Measurements from ENCODE around the gene HENMT1.
"Not testable (repeated sequence)": the region's sequence is repeated elsewhere in the genome, so short reads cannot be mapped to it uniquely, and the experiment has no call there.

Gene HENMT1

DNA sequence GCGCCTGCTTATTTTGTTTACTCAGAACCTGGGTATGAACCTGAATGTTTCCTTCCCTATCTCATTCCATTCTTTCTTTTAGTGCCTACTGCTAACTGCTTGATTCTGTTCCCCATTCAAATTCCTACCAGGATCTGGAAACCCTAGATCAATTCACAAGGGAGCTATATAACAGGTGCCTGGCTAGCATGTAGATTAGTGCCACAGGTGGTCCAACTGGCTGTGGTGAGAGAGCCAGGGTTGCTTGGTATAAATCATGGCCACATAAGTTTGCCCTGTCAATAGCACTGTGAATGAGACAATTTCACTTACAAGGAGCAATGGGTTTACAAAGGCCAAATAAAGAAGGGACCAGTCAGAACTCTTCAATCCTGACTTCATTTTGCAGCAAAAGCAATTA lies 24.6 kb upstream of the HENMT1 start:
- POLR2A ChIA-PET: no interaction called here
- no peaks in the 10 kb centered on the region for H3K4me1 ChIP-seq (ENCODE audit: control insufficient read depth, insufficient read depth, low read length)
- H3K27ac ChIP-seq (ENCODE audit: extremely low read depth, low read depth, low read length): no peak overlapping the region
- H3K9me3 ChIP-seq (ENCODE audit: control insufficient read depth, insufficient read depth, low read depth, low read length): no peaks in the 10 kb centered on the region
- CTCF ChIA-PET: no interaction called here
- H3K36me3 ChIP-seq (ENCODE audit: control insufficient read depth in 2 of 2, insufficient read depth in 1 of 2, low read length in 2 of 2): no peaks in the 10 kb centered on the region
- no peak overlapping the region for H3K4me3 ChIP-seq (ENCODE audit: low read depth, low read length)
- no peak for TF ChIP-seq ZNF433 (tag by site-specific recombination; IDR thresholded peaks at IDR 0.05; ENCODE audit: low read depth)
- TF ChIP-seq, protein P1, sequence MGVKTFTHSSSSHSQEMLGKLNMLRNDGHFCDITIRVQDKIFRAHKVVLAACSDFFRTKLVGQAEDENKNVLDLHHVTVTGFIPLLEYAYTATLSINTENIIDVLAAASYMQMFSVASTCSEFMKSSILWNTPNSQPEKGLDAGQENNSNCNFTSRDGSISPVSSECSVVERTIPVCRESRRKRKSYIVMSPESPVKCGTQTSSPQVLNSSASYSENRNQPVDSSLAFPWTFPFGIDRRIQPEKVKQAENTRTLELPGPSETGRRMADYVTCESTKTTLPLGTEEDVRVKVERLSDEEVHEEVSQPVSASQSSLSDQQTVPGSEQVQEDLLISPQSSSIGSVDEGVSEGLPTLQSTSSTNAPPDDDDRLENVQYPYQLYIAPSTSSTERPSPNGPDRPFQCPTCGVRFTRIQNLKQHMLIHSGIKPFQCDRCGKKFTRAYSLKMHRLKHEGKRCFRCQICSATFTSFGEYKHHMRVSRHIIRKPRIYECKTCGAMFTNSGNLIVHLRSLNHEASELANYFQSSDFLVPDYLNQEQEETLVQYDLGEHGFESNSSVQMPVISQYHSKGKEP (tag by site-specific recombination; IDR thresholded peaks at IDR 0.05): no peak
- TF ChIP-seq, protein P2, sequence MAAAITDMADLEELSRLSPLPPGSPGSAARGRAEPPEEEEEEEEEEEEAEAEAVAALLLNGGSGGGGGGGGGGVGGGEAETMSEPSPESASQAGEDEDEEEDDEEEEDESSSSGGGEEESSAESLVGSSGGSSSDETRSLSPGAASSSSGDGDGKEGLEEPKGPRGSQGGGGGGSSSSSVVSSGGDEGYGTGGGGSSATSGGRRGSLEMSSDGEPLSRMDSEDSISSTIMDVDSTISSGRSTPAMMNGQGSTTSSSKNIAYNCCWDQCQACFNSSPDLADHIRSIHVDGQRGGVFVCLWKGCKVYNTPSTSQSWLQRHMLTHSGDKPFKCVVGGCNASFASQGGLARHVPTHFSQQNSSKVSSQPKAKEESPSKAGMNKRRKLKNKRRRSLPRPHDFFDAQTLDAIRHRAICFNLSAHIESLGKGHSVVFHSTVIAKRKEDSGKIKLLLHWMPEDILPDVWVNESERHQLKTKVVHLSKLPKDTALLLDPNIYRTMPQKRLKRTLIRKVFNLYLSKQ (tag by site-specific recombination; IDR thresholded peaks at IDR 0.05; ENCODE audit: borderline replicate concordance): no peak
- TF ChIP-seq ZIC2 (tag by site-specific recombination; IDR thresholded peaks at IDR 0.05): peak; percentile 28; the same call in 1 of the 2 replicates
- TF ChIP-seq ZNF544 (tag by site-specific recombination; IDR thresholded peaks at IDR 0.05): no peak
- no peak for TF ChIP-seq ZNF274 (IDR thresholded peaks at IDR 0.05; ENCODE audit: low read length)
- no peak for TF ChIP-seq ZNF274 (tag by site-specific recombination; IDR thresholded peaks at IDR 0.05; ENCODE audit: borderline replicate concordance)
- TF ChIP-seq ZNF248 (tag by site-specific recombination; IDR thresholded peaks at IDR 0.05): no peak
- peak; percentile 96 for TF ChIP-seq SCRT1 (tag by site-specific recombination; IDR thresholded peaks at IDR 0.05; ENCODE audit: borderline replicate concordance)
- peak; percentile 97 for TF ChIP-seq SCRT2 (tag by site-specific recombination; IDR thresholded peaks at IDR 0.05)
- TF ChIP-seq PRDM1 (tag by site-specific recombination; IDR thresholded peaks at IDR 0.05): no peak

DNA sequence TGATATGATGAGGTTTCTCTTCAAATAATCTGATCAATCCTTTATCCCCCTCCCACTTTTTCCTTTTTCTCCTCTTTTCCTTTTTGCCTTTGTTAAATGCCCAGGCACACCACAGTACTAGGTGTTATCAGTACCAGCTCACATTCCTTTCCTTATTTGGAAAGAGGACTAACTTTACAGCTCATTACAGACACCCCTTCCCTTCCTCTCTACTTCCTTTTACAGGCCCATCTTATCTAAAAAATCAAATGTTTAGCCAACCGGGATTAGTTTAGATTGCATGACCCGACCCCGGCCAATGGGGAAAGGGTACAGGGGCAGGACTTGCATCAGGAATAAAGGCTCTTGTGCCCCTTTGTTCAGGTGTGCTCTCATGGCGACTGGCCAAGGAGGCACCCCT lies 20.8 kb upstream of the HENMT1 start:
- H3K4me3 ChIP-seq (ENCODE audit: low read depth, low read length); H3K4me1 ChIP-seq (ENCODE audit: control insufficient read depth, insufficient read depth, low read length); H3K9me3 ChIP-seq (ENCODE audit: control insufficient read depth, insufficient read depth, low read depth, low read length); H3K36me3 ChIP-seq (ENCODE audit: control insufficient read depth in 2 of 2, insufficient read depth in 1 of 2, low read length in 2 of 2); H3K27ac ChIP-seq (ENCODE audit: extremely low read depth, low read depth, low read length): not testable (repeated sequence)
- ChIA-PET CTCF (interaction anchor here (0.6 kb wide), 1 partner anchor 53 kb away, joined by 3 read pairs; no protein-coding TSS in a partner anchor), POLR2A (interaction anchor here (2.8 kb wide), 1 partner anchor 10 kb away, joined by 18 read pairs; the partner anchor contains the start of gene PRPF38B)

DNA sequence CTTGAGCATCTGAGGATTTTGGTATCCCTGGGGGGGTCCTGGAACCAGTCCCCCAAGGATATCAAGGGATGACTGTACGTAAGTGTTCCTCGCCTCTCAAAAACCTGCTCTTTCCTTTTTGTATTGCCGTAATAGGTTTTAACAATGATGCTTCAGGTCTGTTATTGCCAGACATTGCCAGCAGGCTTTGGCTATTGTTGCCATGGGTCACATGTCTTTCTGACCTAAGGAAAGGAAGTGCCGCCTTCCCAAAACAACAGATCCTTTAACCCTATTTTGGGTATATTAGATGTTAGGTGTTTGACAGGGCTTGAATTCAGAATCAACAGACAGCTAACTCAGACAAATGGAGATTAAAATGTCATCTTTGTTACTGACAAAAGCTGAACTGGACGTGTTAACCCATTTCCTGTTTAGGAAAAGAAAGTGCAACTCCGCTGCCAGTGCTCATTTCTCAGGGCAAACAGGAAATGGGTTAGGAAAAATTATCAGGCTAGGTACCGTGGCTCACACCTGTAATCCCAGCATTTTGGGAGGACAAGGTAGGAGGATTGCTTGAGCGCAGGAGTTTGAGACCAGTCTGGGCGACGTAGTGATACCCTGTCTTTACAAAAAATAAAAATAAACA lies 18.8 kb upstream of the HENMT1 start:
- Histone ChIP-seq H3K9me3 (ENCODE audit: control insufficient read depth, insufficient read depth, low read depth, low read length) (no peaks in the 10 kb centered on the region), H3K27ac (ENCODE audit: extremely low read depth, low read depth, low read length) (no peak overlapping the region), H3K4me3 (ENCODE audit: low read depth, low read length) (no peak overlapping the region), H3K36me3 (ENCODE audit: control insufficient read depth in 2 of 2, insufficient read depth in 1 of 2, low read length in 2 of 2) (no peaks in the 10 kb centered on the region), H3K4me1 (ENCODE audit: control insufficient read depth, insufficient read depth, low read length) (no peaks in the 10 kb centered on the region)
- ChIA-PET POLR2A (no interaction called here), CTCF (no interaction called here)
- no peak for TF ChIP-seq ZNF629 (tag by site-specific recombination; IDR thresholded peaks at IDR 0.05)
- TF ChIP-seq, protein P3, sequence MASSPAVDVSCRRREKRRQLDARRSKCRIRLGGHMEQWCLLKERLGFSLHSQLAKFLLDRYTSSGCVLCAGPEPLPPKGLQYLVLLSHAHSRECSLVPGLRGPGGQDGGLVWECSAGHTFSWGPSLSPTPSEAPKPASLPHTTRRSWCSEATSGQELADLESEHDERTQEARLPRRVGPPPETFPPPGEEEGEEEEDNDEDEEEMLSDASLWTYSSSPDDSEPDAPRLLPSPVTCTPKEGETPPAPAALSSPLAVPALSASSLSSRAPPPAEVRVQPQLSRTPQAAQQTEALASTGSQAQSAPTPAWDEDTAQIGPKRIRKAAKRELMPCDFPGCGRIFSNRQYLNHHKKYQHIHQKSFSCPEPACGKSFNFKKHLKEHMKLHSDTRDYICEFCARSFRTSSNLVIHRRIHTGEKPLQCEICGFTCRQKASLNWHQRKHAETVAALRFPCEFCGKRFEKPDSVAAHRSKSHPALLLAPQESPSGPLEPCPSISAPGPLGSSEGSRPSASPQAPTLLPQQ (tag by site-specific recombination; IDR thresholded peaks at IDR 0.05): no peak
- no peak for TF ChIP-seq ZNF521 (tag by site-specific recombination; IDR thresholded peaks at IDR 0.05)
- TF ChIP-seq ZSCAN16 (tag by site-specific recombination; IDR thresholded peaks at IDR 0.05): no peak
- TF ChIP-seq ZNF16 (tag by site-specific recombination; IDR thresholded peaks at IDR 0.05; ENCODE audit: low read depth): no peak
- TF ChIP-seq, protein P4, sequence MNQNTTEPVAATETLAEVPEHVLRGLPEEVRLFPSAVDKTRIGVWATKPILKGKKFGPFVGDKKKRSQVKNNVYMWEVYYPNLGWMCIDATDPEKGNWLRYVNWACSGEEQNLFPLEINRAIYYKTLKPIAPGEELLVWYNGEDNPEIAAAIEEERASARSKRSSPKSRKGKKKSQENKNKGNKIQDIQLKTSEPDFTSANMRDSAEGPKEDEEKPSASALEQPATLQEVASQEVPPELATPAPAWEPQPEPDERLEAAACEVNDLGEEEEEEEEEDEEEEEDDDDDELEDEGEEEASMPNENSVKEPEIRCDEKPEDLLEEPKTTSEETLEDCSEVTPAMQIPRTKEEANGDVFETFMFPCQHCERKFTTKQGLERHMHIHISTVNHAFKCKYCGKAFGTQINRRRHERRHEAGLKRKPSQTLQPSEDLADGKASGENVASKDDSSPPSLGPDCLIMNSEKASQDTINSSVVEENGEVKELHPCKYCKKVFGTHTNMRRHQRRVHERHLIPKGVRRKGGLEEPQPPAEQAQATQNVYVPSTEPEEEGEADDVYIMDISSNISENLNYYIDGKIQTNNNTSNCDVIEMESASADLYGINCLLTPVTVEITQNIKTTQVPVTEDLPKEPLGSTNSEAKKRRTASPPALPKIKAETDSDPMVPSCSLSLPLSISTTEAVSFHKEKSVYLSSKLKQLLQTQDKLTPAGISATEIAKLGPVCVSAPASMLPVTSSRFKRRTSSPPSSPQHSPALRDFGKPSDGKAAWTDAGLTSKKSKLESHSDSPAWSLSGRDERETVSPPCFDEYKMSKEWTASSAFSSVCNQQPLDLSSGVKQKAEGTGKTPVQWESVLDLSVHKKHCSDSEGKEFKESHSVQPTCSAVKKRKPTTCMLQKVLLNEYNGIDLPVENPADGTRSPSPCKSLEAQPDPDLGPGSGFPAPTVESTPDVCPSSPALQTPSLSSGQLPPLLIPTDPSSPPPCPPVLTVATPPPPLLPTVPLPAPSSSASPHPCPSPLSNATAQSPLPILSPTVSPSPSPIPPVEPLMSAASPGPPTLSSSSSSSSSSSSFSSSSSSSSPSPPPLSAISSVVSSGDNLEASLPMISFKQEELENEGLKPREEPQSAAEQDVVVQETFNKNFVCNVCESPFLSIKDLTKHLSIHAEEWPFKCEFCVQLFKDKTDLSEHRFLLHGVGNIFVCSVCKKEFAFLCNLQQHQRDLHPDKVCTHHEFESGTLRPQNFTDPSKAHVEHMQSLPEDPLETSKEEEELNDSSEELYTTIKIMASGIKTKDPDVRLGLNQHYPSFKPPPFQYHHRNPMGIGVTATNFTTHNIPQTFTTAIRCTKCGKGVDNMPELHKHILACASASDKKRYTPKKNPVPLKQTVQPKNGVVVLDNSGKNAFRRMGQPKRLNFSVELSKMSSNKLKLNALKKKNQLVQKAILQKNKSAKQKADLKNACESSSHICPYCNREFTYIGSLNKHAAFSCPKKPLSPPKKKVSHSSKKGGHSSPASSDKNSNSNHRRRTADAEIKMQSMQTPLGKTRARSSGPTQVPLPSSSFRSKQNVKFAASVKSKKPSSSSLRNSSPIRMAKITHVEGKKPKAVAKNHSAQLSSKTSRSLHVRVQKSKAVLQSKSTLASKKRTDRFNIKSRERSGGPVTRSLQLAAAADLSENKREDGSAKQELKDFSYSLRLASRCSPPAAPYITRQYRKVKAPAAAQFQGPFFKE (tag by site-specific recombination; IDR thresholded peaks at IDR 0.05; ENCODE audit: borderline replicate concordance): no peak

Data from HEK293 (cell line).